H1 (cell line): ENCODE data around the gene AK2. TPM values are rescaled to one million over a fixed set of nuclear protein-coding genes. Genes with fewer than 3 reads are reported as not detected.

Experiments
- ATF3 ChIP-seq: IDR thresholded peaks from 2 replicates; pipeline ENCODE4 v1.6.1; 2011; ENCODE audit warnings: low read depth, mild to moderate bottlenecking, low read length; ENCODE audit not compliant: insufficient read depth
- CHD7 ChIP-seq: fragments of 300-600 bp; sonication (generic); IDR thresholded peaks from 2 replicates; pipeline ENCODE4 v1.7.1; 2012; ENCODE audit warnings: low read length, moderate library complexity, mild to moderate bottlenecking, inconsistent platforms; ENCODE audit not compliant: insufficient replicate concordance
- CTCF ChIP-seq, 3 experiments: IDR thresholded peaks; 1 replicate in 2 of 3; 2 replicates in 1 of 3; pipeline versions ENCODE4 v1.5.1 to v1.6.1; 2011; ENCODE audit warnings: low read length in 3 of 3, mild to moderate bottlenecking in 3 of 3, inconsistent platforms in 2 of 3, low read depth in 1 of 3, moderate library complexity in 1 of 3; ENCODE audit not compliant: insufficient read depth in 1 of 3; ENCODE audit errors: control extremely low read depth in 1 of 3
- POLR2A ChIP-seq, 2 experiments: IDR thresholded peaks; 1 replicate in 1 of 2; 2 replicates in 1 of 2; pipeline ENCODE4 v1.6.1; 2011; ENCODE audit warnings: low read depth in 2 of 2, low read length in 2 of 2, mild to moderate bottlenecking in 2 of 2; ENCODE audit errors: control extremely low read depth in 1 of 2
- RAD21 ChIP-seq, 2 experiments: IDR thresholded peaks in 1 of 2; conservative IDR thresholded peaks in 1 of 2; 2 replicates each; pipeline ENCODE4 v1.6.1; 2011; ENCODE audit warnings: low read depth in 2 of 2, low read length in 2 of 2, improper control_type of control experiment in 1 of 2, inconsistent platforms in 1 of 2, mild to moderate bottlenecking in 1 of 2, moderate library complexity in 1 of 2
- SIN3A ChIP-seq, 2 experiments: IDR thresholded peaks in 1 of 2; conservative IDR thresholded peaks in 1 of 2; 2 replicates each; pipeline ENCODE4 v1.6.1; 2011 to 2012; ENCODE audit warnings: low read length in 2 of 2, improper control_type of control experiment in 1 of 2, low read depth in 1 of 2, mild to moderate bottlenecking in 1 of 2
- SP2 ChIP-seq: IDR thresholded peaks from 2 replicates; pipeline ENCODE4 v1.6.1; 2012; ENCODE audit warnings: mild to moderate bottlenecking, low read length, inconsistent platforms
- TAF1 ChIP-seq: IDR thresholded peaks from 2 replicates; pipeline ENCODE4 v1.6.1; 2011; ENCODE audit warnings: mild to moderate bottlenecking, low read depth, low read length
- polyA plus RNA-seq, 7 experiments: library from polyadenylated mRNA; depleted of rRNA in 3 of 7; stranded (reverse) in 5 of 7; unstranded in 2 of 7; fragments of >200 nt in 5 of 7; fragments of 200-250 nt in 2 of 7; gene quantifications; 1 replicate in 5 of 7; 2 replicates in 1 of 7; 4 replicates in 1 of 7; pipeline versions ENCODE4 v1.2.1 to v1.2.3, GENCODE V29; 2011 to 2013; ENCODE audit warnings: missing spikeins in 2 of 7, mixed read lengths in 2 of 7
- total RNA-seq: library from RNA; stranded (reverse); fragmentation: NEBNext Ultra II Directional; extraction: Animal tissue kit (Norgen Biotek cat#: 25700); gene quantifications from 2 replicates; pipeline ENCODE4 v1.2.1, GENCODE V29; 2021

AK2 gene
- total and polyA plus RNA-seq, 2 of the 8 experiments (the other 6 are each of a cell fraction or from before 2014, with no cell fraction given): 92.3 to 137 TPM

- TF ChIP-seq CHD7 (no peak), SP2 (no peak), POLR2A (IDR thresholded peaks at IDR 0.05; ENCODE audit: control extremely low read depth in 1 of 2, low read depth in 2 of 2, low read length in 2 of 2) (no peak), ATF3 (no peak), TAF1 (no peak), RAD21 (IDR thresholded peaks at IDR 0.05 in 1 of 2, conservative IDR thresholded peaks at IDR 0.05 in 1 of 2; ENCODE audit: low read depth in 2 of 2, low read length in 2 of 2) (no peak), CTCF (IDR thresholded peaks at IDR 0.05; ENCODE audit: control extremely low read depth in 1 of 3, insufficient read depth in 1 of 3, low read depth in 1 of 3, low read length in 3 of 3) (no peak), SIN3A (conservative IDR thresholded peaks at IDR 0.05 in 1 of 2, IDR thresholded peaks at IDR 0.05 in 1 of 2; ENCODE audit: low read depth in 1 of 2, low read length in 2 of 2) (no peak)
These were observed 10.9 kb downstream of the AK2 start (continued) for GRCh38 chr1:33025761-33026160.
